NCI-H460 (cell line): Measurements from ENCODE around the gene AKAP4. TPM values are rescaled to one million over a fixed set of nuclear protein-coding genes. Genes with fewer than 3 reads are reported as not detected.

Experiments used
- DNase-seq: peaks from one replicate; pipeline ENCODE4 v3.0.0-alpha.2; 2016; ENCODE audit warnings: low read depth; ENCODE audit errors: extremely low read depth
- polyA plus RNA-seq: library from polyadenylated mRNA; depleted of rRNA; stranded (reverse); fragments of >200 nt; gene quantifications from 2 replicates; pipeline ENCODE4 v1.2.3, GENCODE V29; 2014; cell fraction: nucleus; rRNA removed
- total RNA-seq: library from RNA; depleted of rRNA; stranded (reverse); fragments of >200 nt; shearing (Covaris generic); gene quantifications from 2 replicates; pipeline ENCODE4 v1.2.3, GENCODE V29; 2014; rRNA removed

The AKAP4 gene
- total RNA-seq: not detected in 2 replicates
- polyA plus RNA-seq: not detected in 2 replicates

GRCh38 chrX:50200907-50201306 lies at the start of gene AKAP4:
AKAP4 (minus strand) TSS chrX:50201007; CDS start chrX:50200889, 118 bp downstream.
- DNase-seq: no peak

- no peak for DNase-seq
Measured at GRCh38 chrX:50211510-50211909, 10.7 kb upstream of the AKAP4 start.

- DNase-seq: no peak
Measured at GRCh38 chrX:50206753-50207152, 5.9 kb upstream of the AKAP4 start.

- DNase-seq: peak; percentile 61
Measured at GRCh38 chrX:50204364-50204899, 3.6 kb upstream of the AKAP4 start, which contains the start of gene CCNB3. CCNB3 (plus strand) TSS chrX:50204765; CDS start chrX:50285164, 80,399 bp downstream.

- DNase-seq: no peak
Measured at GRCh38 chrX:50202539-50202938, 1.7 kb upstream of the AKAP4 start.

- DNase-seq: no peak
Measured at GRCh38 chrX:50198348-50198747, 2.5 kb downstream of the AKAP4 start.

- no peak for DNase-seq
Measured at GRCh38 chrX:50188859-50189600, 11.8 kb downstream of the AKAP4 start.

- no peak for DNase-seq
Measured at GRCh38 chrX:50183891-50184290, 16.9 kb downstream of the AKAP4 start.

GRCh38 chrX:50180073-50180940 lies 20.5 kb downstream of the AKAP4 start:
- no peak for DNase-seq

GRCh38 chrX:50169717-50170116 lies 31.1 kb downstream of the AKAP4 start:
- DNase-seq: no peak

GRCh38 chrX:50168241-50168687 lies 32.5 kb downstream of the AKAP4 start:
- no peak for DNase-seq

GRCh38 chrX:50167366-50167765 lies 33.4 kb downstream of the AKAP4 start:
- DNase-seq: no peak

- no peak for DNase-seq
Measured at GRCh38 chrX:50165727-50166126, 35.1 kb downstream of the AKAP4 start.

GRCh38 chrX:50161127-50161526 lies 39.7 kb downstream of the AKAP4 start:
- DNase-seq: no peak

GRCh38 chrX:50158593-50158992 lies 42.2 kb downstream of the AKAP4 start:
- DNase-seq: no peak

- DNase-seq: no peak
Measured at GRCh38 chrX:50157545-50158135, 43.2 kb downstream of the AKAP4 start.

- no peak for DNase-seq
Measured at GRCh38 chrX:50154429-50154828, 46.4 kb downstream of the AKAP4 start.

- no peak for DNase-seq
Measured at GRCh38 chrX:50152456-50152855, 48.4 kb downstream of the AKAP4 start.

GRCh38 chrX:50147972-50148371 lies 52.8 kb downstream of the AKAP4 start:
- DNase-seq: no peak
